Thyroid gland (tissue), 4 donors: ENCODE data around the gene SLC35F6. TPM values are rescaled to one million over a fixed set of nuclear protein-coding genes. Genes with fewer than 3 reads are reported as not detected.

Experiments
- DNase-seq, 2 donors: peaks; one replicate each; pipeline ENCODE4 v3.0.0-alpha.2; 2019
- H3K27ac ChIP-seq, 3 donors: fragments of 200-600 bp; sonication (generic); 1 replicate in 2 of 3; 2 replicates in 1 of 3; pipeline ENCODE4 v1.5.1; 2016 to 2019; ENCODE audit warnings: mild to moderate bottlenecking in 1 of 3, moderate library complexity in 1 of 3
- H3K27me3 ChIP-seq: fragments of 200-600 bp; sonication (generic); one replicate; pipeline ENCODE4 v1.5.1; 2019
- H3K36me3 ChIP-seq, 2 donors: fragments of 200-600 bp; sonication (generic); one replicate each; pipeline ENCODE4 v1.5.1; 2016 to 2019
- H3K4me1 ChIP-seq, 2 donors: fragments of 200-600 bp; sonication (generic); one replicate each; pipeline ENCODE4 v1.5.1; 2017 to 2019
- H3K4me3 ChIP-seq, 3 donors: fragments of 200-600 bp; sonication (generic); replicated peaks in 1 of 3; 1 replicate in 2 of 3; 2 replicates in 1 of 3; pipeline ENCODE4 v1.5.1; 2016; ENCODE audit warnings: mild to moderate bottlenecking in 1 of 3
- H3K9me3 ChIP-seq: fragments of 200-600 bp; sonication (generic); one replicate; pipeline ENCODE4 v1.5.1; 2017
- POLR2A ChIP-seq, 2 donors: fragments of 450-650 bp; IDR thresholded peaks; one replicate each; pipeline ENCODE4 v1.6.1; 2017; ENCODE audit warnings: antibody characterized with exemption in 2 of 2, mild to moderate bottlenecking in 2 of 2, moderate library complexity in 1 of 2
- WGBS, 2 donors: methylation state at CpG; one replicate each; pipeline ENCODE4 v1.1.5; 2017; 5-methylcytosine and 5-hydroxymethylcytosine counted together
- intact Hi-C: fragments of 100-400 bp; cut with DNase I; formaldehyde crosslinking; loops from one replicate; pipeline ENCODE4 v1.15.1; 2023
- total RNA-seq, 4 donors: library from RNA; depleted of rRNA; stranded (reverse); fragments of >200 nt; gene quantifications; one replicate each; pipeline ENCODE4 v1.2.3, GENCODE V29; 2016
- TF ChIP-seq, protein P1 (sequence below), 6 experiments: fragments of 200-600 bp in 3 of 6; fragments of 450-650 bp in 3 of 6; sonication (generic) in 3 of 6; IDR thresholded peaks; one replicate each; pipeline ENCODE4 v1.5.1; 2016 to 2019; ENCODE audit warnings: antibody characterized with exemption in 6 of 6, mild to moderate bottlenecking in 2 of 6, inconsistent platforms in 1 of 6, moderate library complexity in 1 of 6

SLC35F6 gene
- total RNA-seq, 4 donors from 2014 or later: 73.1 to 91.2 (median 80.7) TPM

DNA sequence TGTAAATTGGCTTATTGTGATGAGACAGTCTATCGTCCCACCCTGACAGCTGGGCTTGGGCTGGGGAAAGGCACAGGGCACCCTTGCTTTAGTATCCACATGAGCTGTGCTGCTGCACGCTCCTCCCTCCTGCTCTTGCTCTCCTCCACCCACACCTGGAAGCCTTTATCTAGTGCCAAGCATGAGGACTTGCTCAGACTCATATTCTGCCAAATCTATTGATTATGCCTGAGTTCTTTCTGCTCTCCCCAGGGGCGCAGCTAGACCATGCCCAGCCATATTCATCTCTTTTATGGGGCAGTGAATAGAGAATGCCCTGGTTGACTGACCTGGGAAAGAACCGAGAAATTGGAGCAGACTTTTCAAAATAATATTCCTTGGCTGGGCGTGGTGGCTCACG lies 54.9 kb downstream of the SLC35F6 start:
- no peak overlapping the region for H3K4me3 ChIP-seq
- H3K27ac ChIP-seq: no peak overlapping the region
- no peaks in the 10 kb centered on the region for H3K9me3 ChIP-seq
- no peak for TF ChIP-seq POLR2A (IDR thresholded peaks at IDR 0.05)
- TF ChIP-seq, protein P1, sequence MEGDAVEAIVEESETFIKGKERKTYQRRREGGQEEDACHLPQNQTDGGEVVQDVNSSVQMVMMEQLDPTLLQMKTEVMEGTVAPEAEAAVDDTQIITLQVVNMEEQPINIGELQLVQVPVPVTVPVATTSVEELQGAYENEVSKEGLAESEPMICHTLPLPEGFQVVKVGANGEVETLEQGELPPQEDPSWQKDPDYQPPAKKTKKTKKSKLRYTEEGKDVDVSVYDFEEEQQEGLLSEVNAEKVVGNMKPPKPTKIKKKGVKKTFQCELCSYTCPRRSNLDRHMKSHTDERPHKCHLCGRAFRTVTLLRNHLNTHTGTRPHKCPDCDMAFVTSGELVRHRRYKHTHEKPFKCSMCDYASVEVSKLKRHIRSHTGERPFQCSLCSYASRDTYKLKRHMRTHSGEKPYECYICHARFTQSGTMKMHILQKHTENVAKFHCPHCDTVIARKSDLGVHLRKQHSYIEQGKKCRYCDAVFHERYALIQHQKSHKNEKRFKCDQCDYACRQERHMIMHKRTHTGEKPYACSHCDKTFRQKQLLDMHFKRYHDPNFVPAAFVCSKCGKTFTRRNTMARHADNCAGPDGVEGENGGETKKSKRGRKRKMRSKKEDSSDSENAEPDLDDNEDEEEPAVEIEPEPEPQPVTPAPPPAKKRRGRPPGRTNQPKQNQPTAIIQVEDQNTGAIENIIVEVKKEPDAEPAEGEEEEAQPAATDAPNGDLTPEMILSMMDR (IDR thresholded peaks at IDR 0.05): no peak
- no peaks in the 10 kb centered on the region for H3K27me3 ChIP-seq
- intact Hi-C loops: no loop called here
- no peaks in the 10 kb centered on the region for H3K36me3 ChIP-seq
- no peaks in the 10 kb centered on the region for H3K4me1 ChIP-seq
- DNase-seq: no peak
- 68 to 82% methylated on average over 6 of the region's 6 CpGs for WGBS, 2 donors

DNA sequence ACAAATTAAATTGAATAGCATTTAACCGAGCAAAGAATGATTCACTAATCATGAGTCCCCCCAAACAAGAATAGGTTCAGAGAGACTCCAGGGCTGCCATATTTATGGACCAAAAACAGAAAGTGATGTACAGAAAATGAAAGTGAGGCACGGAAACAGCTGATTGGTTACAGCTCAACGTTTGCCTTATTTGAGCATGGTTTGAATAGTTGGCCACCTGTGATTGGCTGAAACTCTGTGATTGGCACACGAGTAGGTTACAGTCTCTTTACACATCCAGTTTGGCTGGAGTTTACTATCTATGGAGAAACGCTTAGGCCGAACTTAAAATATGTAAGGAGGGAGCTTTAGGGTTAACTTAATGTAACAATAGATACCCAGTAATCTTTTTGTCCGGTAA lies 56.8 kb downstream of the SLC35F6 start:
- H3K27ac ChIP-seq: no peak overlapping the region
- intact Hi-C loops: no loop called here

DNA sequence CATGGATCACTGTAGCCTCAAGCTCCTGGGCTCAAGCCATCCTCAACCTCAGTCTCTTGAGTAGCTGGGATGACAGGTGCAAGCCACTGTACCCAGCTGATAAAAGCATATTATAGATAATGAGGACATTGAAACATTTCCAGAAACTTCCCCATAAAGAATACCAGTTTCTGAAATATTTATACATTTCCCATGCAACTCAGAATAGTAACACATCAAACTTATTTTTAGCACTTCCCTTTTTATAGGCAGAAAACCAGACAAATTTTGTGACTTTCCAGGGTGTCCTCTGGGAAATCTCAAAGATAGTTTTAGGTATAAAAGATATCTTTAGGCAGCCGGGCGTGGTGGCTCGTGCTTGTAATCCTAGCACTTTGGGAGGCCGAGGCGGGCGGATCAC lies 58.8 kb downstream of the SLC35F6 start:
- TF ChIP-seq, protein P1 (IDR thresholded peaks at IDR 0.05): no peak
- TF ChIP-seq POLR2A (IDR thresholded peaks at IDR 0.05): no peak
- no peaks in the 10 kb centered on the region for H3K27me3 ChIP-seq
- no peaks in the 10 kb centered on the region for H3K36me3 ChIP-seq
- H3K9me3 ChIP-seq: no peaks in the 10 kb centered on the region
- 85 to 92% methylated on average over 6 of the region's 6 CpGs for WGBS, 2 donors
- H3K4me3 ChIP-seq: no peak overlapping the region
- DNase-seq: no peak
- intact Hi-C loops: no loop called here
- H3K27ac ChIP-seq: no peak overlapping the region
- no peaks in the 10 kb centered on the region for H3K4me1 ChIP-seq

More for the DNA sequence above, 56.8 kb downstream of the SLC35F6 start:
- TF ChIP-seq, protein P1 (IDR thresholded peaks at IDR 0.05): no peak
- no peak for TF ChIP-seq POLR2A (IDR thresholded peaks at IDR 0.05)
- H3K27me3 ChIP-seq: no peaks in the 10 kb centered on the region
- no peaks in the 10 kb centered on the region for H3K4me1 ChIP-seq
- no peaks in the 10 kb centered on the region for H3K36me3 ChIP-seq
- no peak overlapping the region for H3K4me3 ChIP-seq
- no peaks in the 10 kb centered on the region for H3K9me3 ChIP-seq
- WGBS, 2 donors: 85 to 86% methylated on average over 7 of the region's 7 CpGs
- DNase-seq: no peak

Other genes with a start within 250 kb of the SLC35F6 start
- gene CIB4, start 122.9 kb upstream of the SLC35F6 start, total RNA-seq: under 1 TPM in 2 of 4 donors, not detected in 2; 0.45 to 0.94 TPM
- 1 to 10 TPM; 4.8 to 8.3 (median 5.6) TPM for gene KCNK3, start 71.6 kb upstream of the SLC35F6 start, total RNA-seq
- gene CENPA, start 21.8 kb downstream of the SLC35F6 start, total RNA-seq: under 1 TPM in 1 of 4 donors, not detected in 3; 0.67 TPM
- not detected for gene DPYSL5, start 83.8 kb downstream of the SLC35F6 start, total RNA-seq
- 10 to 100 TPM; 12.9 to 21.2 (median 17.0) TPM for gene MAPRE3, start 206.4 kb downstream of the SLC35F6 start, total RNA-seq